Activated CD8-positive, alpha-beta memory T cell treated with anti-CD3 and anti-CD28 coated beads for 36 hours (primary cell): ENCODE data around the gene EIF2AK3. TPM values are rescaled to one million over a fixed set of nuclear protein-coding genes. Genes with fewer than 3 reads are reported as not detected.
"Not testable (repeated sequence)": the region's sequence is repeated elsewhere in the genome, so short reads cannot be mapped to it uniquely, and the experiment has no call there.

ENCODE experiments used
- CTCF ChIA-PET: fragments of 350-600 bp; sonication (Branson Sonifier 250); formaldehyde crosslinking; loops from one replicate; lab custom pipeline; 2021; ENCODE audit warnings: antibody characterized with exemption; lab: Charles Lee
- POLR2A ChIA-PET: fragments of 350-600 bp; sonication (Branson Sonifier 250); formaldehyde crosslinking; loops from one replicate; lab custom pipeline; 2021; ENCODE audit warnings: antibody characterized with exemption; lab: Charles Lee
- total RNA-seq, 2 experiments: library from RNA; stranded (reverse); gene quantifications; one replicate each; pipeline ENCODE4 v1.2.3, GENCODE V29; 2021

The EIF2AK3 gene
- total RNA-seq, 2 experiments from 2014 or later: 15.5 to 15.7 TPM

GRCh38 chr2:88563129-88563528 is 64.1 kb downstream of the EIF2AK3 start:
- POLR2A ChIA-PET: no interaction called here
- CTCF ChIA-PET: no interaction called here

GRCh38 chr2:88561646-88562388 is 65.4 kb downstream of the EIF2AK3 start:
- ChIA-PET POLR2A (no interaction called here), CTCF (interaction anchor here (0.5 kb wide), 1 partner anchor 26 kb away, joined by 3 read pairs; no protein-coding TSS in a partner anchor)

- CTCF ChIA-PET: interaction anchor here (0.5 kb wide), 1 partner anchor 120 kb away, joined by 3 read pairs; no protein-coding TSS in a partner anchor
- POLR2A ChIA-PET: interaction anchor here (0.6 kb wide), 1 partner anchor 150 kb away, joined by 4 read pairs; no protein-coding TSS in a partner anchor
These were observed 66.5 kb downstream of the EIF2AK3 start for GRCh38 chr2:88560619-88561307.

GRCh38 chr2:88557290-88557689 is 70.0 kb downstream of the EIF2AK3 start:
- POLR2A ChIA-PET: no interaction called here
- CTCF ChIA-PET: no interaction called here

- CTCF ChIA-PET: interaction anchor here (0.7 kb wide), 1 partner anchor 11 kb away, joined by 3 read pairs; no protein-coding TSS in a partner anchor
- POLR2A ChIA-PET: no interaction called here
These were observed 71.2 kb downstream of the EIF2AK3 start for GRCh38 chr2:88556026-88556425.

GRCh38 chr2:88554189-88554588 is 73.1 kb downstream of the EIF2AK3 start:
- ChIA-PET CTCF (no interaction called here), POLR2A (no interaction called here)

GRCh38 chr2:88549616-88550292 is 77.5 kb downstream of the EIF2AK3 start:
- POLR2A ChIA-PET: no interaction called here
- CTCF ChIA-PET: no interaction called here

- POLR2A ChIA-PET, CTCF ChIA-PET: not testable (repeated sequence)
These were observed 81.0 kb downstream of the EIF2AK3 start for GRCh38 chr2:88546291-88546690.

GRCh38 chr2:88545118-88545517 is 82.1 kb downstream of the EIF2AK3 start:
- POLR2A ChIA-PET: no interaction called here
- CTCF ChIA-PET: interaction anchor here (0.8 kb wide), 1 partner anchor 11 kb away, joined by 3 read pairs; no protein-coding TSS in a partner anchor

- POLR2A ChIA-PET: no interaction called here
- CTCF ChIA-PET: no interaction called here
These were observed 83.7 kb downstream of the EIF2AK3 start for GRCh38 chr2:88543541-88544057.

- CTCF ChIA-PET: no interaction called here
- POLR2A ChIA-PET: no interaction called here
These were observed 84.6 kb downstream of the EIF2AK3 start for GRCh38 chr2:88542668-88543067.

- CTCF ChIA-PET: no interaction called here
- POLR2A ChIA-PET: no interaction called here
These were observed 86.9 kb downstream of the EIF2AK3 start for GRCh38 chr2:88540346-88540745.

GRCh38 chr2:88538362-88538917 is 88.8 kb downstream of the EIF2AK3 start:
- ChIA-PET POLR2A (no interaction called here), CTCF (interaction anchor here (1.3 kb wide), 1 partner anchor 133 kb away, joined by 3 read pairs; no protein-coding TSS in a partner anchor)

GRCh38 chr2:88537640-88538039 is 89.6 kb downstream of the EIF2AK3 start:
- POLR2A ChIA-PET: no interaction called here
- CTCF ChIA-PET: interaction anchor here (1.3 kb wide), 1 partner anchor 134 kb away, joined by 3 read pairs; no protein-coding TSS in a partner anchor

- ChIA-PET POLR2A (no interaction called here), CTCF (no interaction called here)
These were observed 97.2 kb downstream of the EIF2AK3 start for GRCh38 chr2:88530081-88530480.

GRCh38 chr2:88521445-88522073 is 105.7 kb downstream of the EIF2AK3 start:
- POLR2A ChIA-PET: no interaction called here
- CTCF ChIA-PET: no interaction called here

- CTCF ChIA-PET: no interaction called here
- POLR2A ChIA-PET: no interaction called here
These were observed 109.5 kb downstream of the EIF2AK3 start for GRCh38 chr2:88517759-88518201.
